ENCODE data around the gene FAM163A. TPM values are rescaled to one million over a fixed set of nuclear protein-coding genes. Genes with fewer than 3 reads are reported as not detected.
"Not testable (repeated sequence)": the region's sequence is repeated elsewhere in the genome, so short reads cannot be mapped to it uniquely, and the experiment has no call there.

FAM163A gene
- total RNA-seq = under 1 TPM in 1 of 4 donors, not detected in 3; 0.29 TPM

DNA sequence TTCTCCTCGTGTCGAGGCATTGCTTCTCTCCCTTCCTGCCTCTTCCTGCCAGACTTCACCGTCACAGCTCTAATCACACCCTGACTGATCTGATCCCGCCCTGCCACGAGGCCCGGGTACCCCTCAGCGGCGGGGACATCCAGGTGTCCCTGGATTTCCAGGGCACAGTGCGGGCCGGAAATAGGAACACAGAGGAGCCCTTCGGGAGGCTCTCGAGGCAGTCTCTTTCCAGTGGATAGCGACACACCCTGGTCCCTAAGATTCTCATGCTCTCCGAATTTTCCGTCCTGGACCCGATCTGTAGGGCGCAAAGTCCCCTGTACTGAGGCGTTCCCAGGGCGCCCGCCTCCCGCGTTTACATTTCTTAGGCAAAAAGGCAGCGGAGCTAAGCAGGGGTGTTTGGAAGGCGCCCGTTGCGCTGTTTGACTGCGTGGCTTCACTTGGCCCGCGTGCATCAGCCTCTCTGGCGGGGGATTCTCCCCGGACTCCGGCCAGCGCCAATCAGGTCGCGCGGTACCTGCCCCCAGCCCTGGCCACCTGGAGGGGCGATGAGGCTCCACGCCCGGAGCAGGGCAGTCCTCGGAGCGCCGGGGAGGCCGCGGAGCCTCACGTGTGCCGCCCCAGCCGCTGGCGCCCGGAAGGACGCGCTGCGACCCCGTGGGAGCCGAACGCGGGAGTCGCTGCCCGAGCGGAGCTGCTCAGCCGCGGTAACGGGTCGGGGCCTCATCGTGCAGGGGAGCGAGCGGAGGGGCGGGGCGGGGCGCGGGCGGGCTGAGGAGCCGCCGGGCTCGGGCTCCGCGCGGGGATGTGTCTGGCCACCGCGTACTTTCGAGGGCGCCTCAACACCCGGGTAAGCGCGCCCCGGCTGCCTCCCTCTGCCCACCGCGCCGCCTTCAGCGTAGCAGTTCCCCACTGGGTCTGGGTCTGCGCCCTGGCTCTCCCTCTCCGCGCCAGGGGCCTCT lies at the start of gene FAM163A:
Gene FAM163A (plus strand): TSS at position 575 of the 962 bp plus-strand sequence. CDS start 69,807 bp downstream, outside the sequence.
- TF ChIP-seq POLR2A (IDR thresholded peaks at IDR 0.05) = no peak
- TF ChIP-seq, protein P1, sequence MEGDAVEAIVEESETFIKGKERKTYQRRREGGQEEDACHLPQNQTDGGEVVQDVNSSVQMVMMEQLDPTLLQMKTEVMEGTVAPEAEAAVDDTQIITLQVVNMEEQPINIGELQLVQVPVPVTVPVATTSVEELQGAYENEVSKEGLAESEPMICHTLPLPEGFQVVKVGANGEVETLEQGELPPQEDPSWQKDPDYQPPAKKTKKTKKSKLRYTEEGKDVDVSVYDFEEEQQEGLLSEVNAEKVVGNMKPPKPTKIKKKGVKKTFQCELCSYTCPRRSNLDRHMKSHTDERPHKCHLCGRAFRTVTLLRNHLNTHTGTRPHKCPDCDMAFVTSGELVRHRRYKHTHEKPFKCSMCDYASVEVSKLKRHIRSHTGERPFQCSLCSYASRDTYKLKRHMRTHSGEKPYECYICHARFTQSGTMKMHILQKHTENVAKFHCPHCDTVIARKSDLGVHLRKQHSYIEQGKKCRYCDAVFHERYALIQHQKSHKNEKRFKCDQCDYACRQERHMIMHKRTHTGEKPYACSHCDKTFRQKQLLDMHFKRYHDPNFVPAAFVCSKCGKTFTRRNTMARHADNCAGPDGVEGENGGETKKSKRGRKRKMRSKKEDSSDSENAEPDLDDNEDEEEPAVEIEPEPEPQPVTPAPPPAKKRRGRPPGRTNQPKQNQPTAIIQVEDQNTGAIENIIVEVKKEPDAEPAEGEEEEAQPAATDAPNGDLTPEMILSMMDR (IDR thresholded peaks at IDR 0.05) = no peak
- no peak for TF ChIP-seq POLR2AphosphoS5 (IDR thresholded peaks at IDR 0.05)
- TF ChIP-seq EP300 (IDR thresholded peaks at IDR 0.05) = no peak
- H3K27me3 ChIP-seq = peaks cover 93% of the 10 kb centered on the region
- WGBS = 1% methylated on average over 14 of the region's 92 CpGs

DNA sequence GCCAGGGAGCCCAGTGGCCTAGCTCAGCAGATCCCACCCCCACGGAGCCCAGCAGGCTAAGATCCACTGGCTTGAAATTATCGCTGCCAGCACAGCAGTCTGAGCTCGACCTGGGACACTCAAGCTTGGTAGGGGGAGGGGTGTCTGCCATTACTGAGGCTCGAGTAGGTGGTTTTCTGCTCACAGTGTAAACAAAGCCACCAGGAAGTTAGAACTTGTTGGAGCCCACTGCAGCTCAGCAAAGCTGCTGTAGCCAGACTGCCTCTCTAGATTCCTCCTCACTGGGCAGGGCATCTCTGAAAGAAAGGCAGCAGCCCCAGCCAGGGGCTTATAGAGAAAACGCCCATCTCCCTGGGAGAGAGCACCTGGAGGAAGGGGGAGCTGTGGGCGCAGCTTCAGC lies 48.6 kb upstream of the FAM163A start:
- H3K27ac ChIP-seq; DNase-seq (ENCODE audit: low spot score in 2 of 2); H3K36me3 ChIP-seq; H3K27me3 ChIP-seq; H3K4me1 ChIP-seq; H3K9me3 ChIP-seq; H3K4me3 ChIP-seq: not testable (repeated sequence)
- 50% methylated on average over 2 of the region's 6 CpGs for WGBS

More for the DNA sequence above, at the start of gene FAM163A:
- Histone ChIP-seq H3K36me3 (no peaks in the 10 kb centered on the region), H3K4me3 (peak within 1 kb of the TSS; percentile 43), H3K27ac (no peak within 1 kb of the TSS), H3K4me1 (peaks cover 19% of the 10 kb centered on the region), H3K9me3 (no peaks in the 10 kb centered on the region)
- no peak for DNase-seq (ENCODE audit: low spot score in 2 of 2)

DNA sequence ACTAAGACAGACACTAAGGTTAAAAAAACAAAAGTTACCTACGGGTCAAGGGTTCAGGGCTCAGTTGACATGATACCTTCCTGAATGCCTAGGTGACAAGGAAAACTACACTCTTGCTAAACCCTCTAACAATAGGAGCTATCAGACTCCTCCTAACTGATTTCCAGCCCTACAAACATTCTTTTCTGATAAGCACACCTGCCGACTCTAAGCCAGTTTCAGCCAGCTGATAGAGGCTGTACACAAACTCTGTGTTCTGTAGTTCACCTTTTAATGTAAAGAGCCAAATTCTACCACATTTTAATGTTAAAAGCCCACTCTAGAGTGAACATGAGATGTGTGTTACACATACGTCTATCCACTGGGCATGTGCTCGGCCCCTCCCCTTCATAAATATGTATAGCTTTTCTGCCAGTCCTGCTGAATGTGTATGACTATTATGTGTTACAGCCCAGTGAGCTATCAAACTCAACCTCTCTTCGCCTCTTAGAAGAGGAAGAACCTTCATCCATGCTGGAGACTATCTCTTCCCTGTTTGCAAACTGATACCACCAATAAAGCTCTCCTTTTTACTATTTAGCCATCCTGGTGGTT lies 40.0 kb upstream of the FAM163A start:
- Histone ChIP-seq H3K27ac (no peak overlapping the region), H3K4me3 (no peak overlapping the region), H3K36me3 (no peaks in the 10 kb centered on the region), H3K4me1 (no peaks in the 10 kb centered on the region), H3K9me3 (no peaks in the 10 kb centered on the region), H3K27me3 (no peaks in the 10 kb centered on the region)
- DNase-seq (ENCODE audit: low spot score in 2 of 2) = no peak
- TF ChIP-seq EP300 (IDR thresholded peaks at IDR 0.05) (no peak), POLR2A (IDR thresholded peaks at IDR 0.05) (no peak), POLR2AphosphoS5 (IDR thresholded peaks at IDR 0.05) (no peak)
- TF ChIP-seq, protein P1 (IDR thresholded peaks at IDR 0.05) = no peak
- 87% methylated on average over 5 of the region's 5 CpGs for WGBS

DNA sequence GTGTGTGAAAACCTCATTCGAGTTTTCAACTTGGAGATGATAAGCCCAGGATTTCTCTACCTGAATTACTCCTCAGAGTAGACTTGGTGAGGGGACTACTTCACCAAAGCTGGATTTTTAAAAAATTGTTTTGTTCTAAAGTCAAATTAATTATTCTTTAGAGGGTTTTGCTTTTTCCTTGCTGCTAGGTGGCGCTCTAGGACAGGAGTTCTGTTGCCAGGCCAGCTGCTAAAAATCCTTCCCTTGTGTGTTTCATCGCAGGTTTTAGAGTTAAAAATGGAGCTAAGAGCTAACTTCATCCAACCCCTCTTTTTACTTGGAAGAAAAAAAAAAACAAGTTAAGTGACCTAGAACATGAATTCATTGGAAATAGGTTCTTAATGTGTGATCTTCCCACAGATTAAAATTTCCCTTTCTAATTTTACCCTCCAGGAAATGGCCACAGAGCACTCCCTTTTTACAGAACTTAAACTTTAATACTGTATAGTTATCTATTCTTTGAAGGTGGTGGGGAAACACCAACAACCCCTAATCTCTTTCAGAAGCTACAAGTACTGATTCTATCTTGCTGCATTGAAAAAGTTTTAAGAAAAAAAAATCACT lies 36.7 kb upstream of the FAM163A start:
- Histone ChIP-seq H3K27ac (no peak overlapping the region), H3K27me3 (no peaks in the 10 kb centered on the region), H3K4me3 (no peak overlapping the region), H3K4me1 (peaks cover 4% of the 10 kb centered on the region), H3K9me3 (no peaks in the 10 kb centered on the region), H3K36me3 (no peaks in the 10 kb centered on the region)
- WGBS = 2% methylated on average over 3 of the region's 3 CpGs
- no peak for DNase-seq (ENCODE audit: low spot score in 2 of 2)
- TF ChIP-seq EP300 (IDR thresholded peaks at IDR 0.05) = no peak
- TF ChIP-seq, protein P1 (IDR thresholded peaks at IDR 0.05) = peak; percentile 28 to 54

DNA sequence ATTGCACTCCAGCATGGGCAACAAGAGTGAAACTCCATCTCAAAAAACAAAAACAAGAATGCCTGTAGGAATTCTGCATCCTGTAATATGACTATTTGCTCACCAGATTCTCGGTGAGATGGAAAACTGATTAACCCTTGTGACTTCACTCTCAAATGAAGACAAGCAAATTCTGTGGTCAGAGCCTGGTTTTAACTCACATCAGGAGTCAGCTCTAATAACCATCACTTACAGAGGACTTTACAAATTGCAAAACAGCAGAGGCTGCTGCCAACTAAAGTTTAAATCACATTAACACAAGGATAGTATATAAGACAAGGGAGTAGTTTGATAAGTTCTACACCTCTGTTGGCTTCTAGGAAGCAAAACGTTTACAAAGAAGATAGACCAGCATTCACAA lies 35.7 kb upstream of the FAM163A start:
- Histone ChIP-seq H3K27me3 (no peaks in the 10 kb centered on the region), H3K4me3 (no peak overlapping the region), H3K9me3 (no peaks in the 10 kb centered on the region), H3K36me3 (no peaks in the 10 kb centered on the region), H3K4me1 (peaks cover 4% of the 10 kb centered on the region), H3K27ac (no peak overlapping the region)
- TF ChIP-seq POLR2A (IDR thresholded peaks at IDR 0.05) (no peak), POLR2AphosphoS5 (IDR thresholded peaks at IDR 0.05) (no peak), EP300 (IDR thresholded peaks at IDR 0.05) (no peak)
- TF ChIP-seq, protein P1 (IDR thresholded peaks at IDR 0.05) = no peak
- WGBS = 75% methylated on average over 2 of the region's 2 CpGs
- no peak for DNase-seq (ENCODE audit: low spot score in 2 of 2)

All from suprapubic skin (tissue), 4 donors.